GM03348 (cell line): ENCODE data around the gene HNRNPR.
A peak's percentile ranks its signal among the peaks of the same experiment; 100 is the strongest.
"Not testable (repeated sequence)": the region's sequence is repeated elsewhere in the genome, so short reads cannot be mapped to it uniquely, and the experiment has no call there.

Experiments
- DNase-seq: peaks from one replicate; pipeline ENCODE4 v3.0.0; 2012; ENCODE audit warnings: low spot score

The HNRNPR gene

GRCh38 chr1:23344111-23344986, at the start of gene HNRNPR:
Gene HNRNPR, minus strand, starts transcription at chr1:23344284. Its CDS starts 3,276 bp downstream, at chr1:23341008.
- DNase-seq, result peak; percentile 99

GRCh38 chr1:23393706-23394105, 49.6 kb upstream of the HNRNPR start:
- DNase-seq, result peak; percentile 69

GRCh38 chr1:23392125-23392855, 48.2 kb upstream of the HNRNPR start:
- no peak for DNase-seq

- DNase-seq, result no peak
Measured at GRCh38 chr1:23389837-23390321, 45.8 kb upstream of the HNRNPR start.

GRCh38 chr1:23387494-23387893, 43.4 kb upstream of the HNRNPR start:
- DNase-seq, result no peak

GRCh38 chr1:23385119-23385621, 41.1 kb upstream of the HNRNPR start:
- peak; percentile 22 for DNase-seq

- DNase-seq, result peak; percentile 56
Measured at GRCh38 chr1:23384312-23385058, 40.4 kb upstream of the HNRNPR start.

GRCh38 chr1:23383577-23384311, 39.7 kb upstream of the HNRNPR start:
- peak; percentile 13 for DNase-seq

- DNase-seq, result no peak
Measured at GRCh38 chr1:23381233-23381885, 37.3 kb upstream of the HNRNPR start.

GRCh38 chr1:23380719-23381118, 36.6 kb upstream of the HNRNPR start:
- DNase-seq, result no peak

GRCh38 chr1:23380236-23380635, 36.2 kb upstream of the HNRNPR start:
- not testable (repeated sequence) for DNase-seq

GRCh38 chr1:23376890-23377811, 33.1 kb upstream of the HNRNPR start:
- peak; percentile 60 for DNase-seq

GRCh38 chr1:23374079-23374735, 30.1 kb upstream of the HNRNPR start:
- DNase-seq, result not testable (repeated sequence)

- DNase-seq, result no peak
Measured at GRCh38 chr1:23371987-23372880, 28.1 kb upstream of the HNRNPR start.

GRCh38 chr1:23370709-23371584, 26.9 kb upstream of the HNRNPR start:
- DNase-seq, result no peak

GRCh38 chr1:23370330-23370708, 26.2 kb upstream of the HNRNPR start:
- peak; percentile 32 for DNase-seq
